Measurements from ENCODE around the gene DYNC1H1.
"Not testable (repeated sequence)": the region's sequence is repeated elsewhere in the genome, so short reads cannot be mapped to it uniquely, and the experiment has no call there.

DYNC1H1 gene

GRCh38 chr14:102080183-102081080 is 116.1 kb downstream of the DYNC1H1 start:
- Histone ChIP-seq H3K4me3 (no peak overlapping the region), H3K9me3 (ENCODE audit: low read depth, low read length) (no peaks in the 10 kb centered on the region), H3K27ac (peak overlapping the region; percentile 74), H3K36me3 (ENCODE audit: insufficient read depth, low read length) (peaks cover 71% of the 10 kb centered on the region), H3K9ac (ENCODE audit: insufficient read length) (no peak overlapping the region)
- no peak for DNase-seq (ENCODE audit: low read depth, low spot score)
- no peak for TF ChIP-seq EZH2 (IDR thresholded peaks at IDR 0.05)
- 0 out of 2 replicates have a peak, but pooled peaks have one; percentile 17 for TF ChIP-seq POLR2AphosphoS5 (IDR thresholded peaks at IDR 0.05; ENCODE audit: borderline replicate concordance, low read depth, low read length)

- Histone ChIP-seq H3K36me3 (ENCODE audit: insufficient read depth, low read length) (peaks cover 79% of the 10 kb centered on the region), H3K9ac (ENCODE audit: insufficient read length) (no peak overlapping the region), H3K9me3 (ENCODE audit: low read depth, low read length) (no peaks in the 10 kb centered on the region), H3K4me3 (no peak overlapping the region; the same call in 1 of the 2 replicates), H3K27ac (peak overlapping the region; percentile 63)
- TF ChIP-seq POLR2AphosphoS5 (IDR thresholded peaks at IDR 0.05; ENCODE audit: borderline replicate concordance, low read depth, low read length) (no peak), FOXP2 (optimal IDR thresholded peaks at IDR 0.05; ENCODE audit: control extremely low read depth, extremely low read length, insufficient read depth) (no peak), EZH2 (IDR thresholded peaks at IDR 0.05) (no peak)
- no peak for DNase-seq (ENCODE audit: low read depth, low spot score)
Measured at GRCh38 chr14:102081231-102082080, 117.1 kb downstream of the DYNC1H1 start.

- peaks cover 67% of the 10 kb centered on the region for H3K36me3 ChIP-seq (ENCODE audit: insufficient read depth, low read length)
- peak overlapping the region; percentile 63 for H3K27ac ChIP-seq
- not testable (repeated sequence) for H3K9me3 ChIP-seq (ENCODE audit: low read depth, low read length); DNase-seq (ENCODE audit: low read depth, low spot score)
- H3K9ac ChIP-seq (ENCODE audit: insufficient read length): peak overlapping the region; percentile 97
- peak overlapping the region; percentile 96 for H3K4me3 ChIP-seq
Measured at GRCh38 chr14:102084522-102084921, 120.1 kb downstream of the DYNC1H1 start.

- peaks cover 63% of the 10 kb centered on the region for H3K36me3 ChIP-seq (ENCODE audit: insufficient read depth, low read length)
- peak overlapping the region; percentile 97 for H3K9ac ChIP-seq (ENCODE audit: insufficient read length)
- no peak for TF ChIP-seq FOXP2 (optimal IDR thresholded peaks at IDR 0.05; ENCODE audit: control extremely low read depth, extremely low read length, insufficient read depth)
- TF ChIP-seq POLR2AphosphoS5 (IDR thresholded peaks at IDR 0.05; ENCODE audit: borderline replicate concordance, low read depth, low read length): no peak
- TF ChIP-seq EZH2 (IDR thresholded peaks at IDR 0.05): no peak
- no peak for DNase-seq (ENCODE audit: low read depth, low spot score)
- peak overlapping the region; percentile 96 for H3K4me3 ChIP-seq
- no peaks in the 10 kb centered on the region for H3K9me3 ChIP-seq (ENCODE audit: low read depth, low read length)
- H3K27ac ChIP-seq: peak overlapping the region; percentile 22; the same call in 1 of the 2 replicates
Measured at GRCh38 chr14:102084931-102085330, 120.6 kb downstream of the DYNC1H1 start.

- DNase-seq (ENCODE audit: low read depth, low spot score): no peak
- peak overlapping the region; percentile 91; the same call in 1 of the 2 replicates for H3K27ac ChIP-seq
- peaks cover 57% of the 10 kb centered on the region for H3K36me3 ChIP-seq (ENCODE audit: insufficient read depth, low read length)
- H3K4me3 ChIP-seq: peak overlapping the region; percentile 96
- TF ChIP-seq EZH2 (IDR thresholded peaks at IDR 0.05): no peak
- TF ChIP-seq FOXP2 (optimal IDR thresholded peaks at IDR 0.05; ENCODE audit: control extremely low read depth, extremely low read length, insufficient read depth): no peak
- TF ChIP-seq POLR2AphosphoS5 (IDR thresholded peaks at IDR 0.05; ENCODE audit: borderline replicate concordance, low read depth, low read length): no peak
- H3K9me3 ChIP-seq (ENCODE audit: low read depth, low read length): no peaks in the 10 kb centered on the region
- H3K9ac ChIP-seq (ENCODE audit: insufficient read length): peak overlapping the region; percentile 97
Measured at GRCh38 chr14:102085488-102085887, 121.1 kb downstream of the DYNC1H1 start.

GRCh38 chr14:102085948-102086708 is 121.8 kb downstream of the DYNC1H1 start:
- peaks cover 51% of the 10 kb centered on the region for H3K36me3 ChIP-seq (ENCODE audit: insufficient read depth, low read length)
- no peak for DNase-seq (ENCODE audit: low read depth, low spot score)
- TF ChIP-seq EZH2 (IDR thresholded peaks at IDR 0.05) (no peak), FOXP2 (optimal IDR thresholded peaks at IDR 0.05; ENCODE audit: control extremely low read depth, extremely low read length, insufficient read depth) (no peak), POLR2AphosphoS5 (IDR thresholded peaks at IDR 0.05; ENCODE audit: borderline replicate concordance, low read depth, low read length) (no peak)
- no peaks in the 10 kb centered on the region for H3K9me3 ChIP-seq (ENCODE audit: low read depth, low read length)
- H3K9ac ChIP-seq (ENCODE audit: insufficient read length): peak overlapping the region; percentile 97
- H3K27ac ChIP-seq: peak overlapping the region; percentile 91
- H3K4me3 ChIP-seq: peak overlapping the region; percentile 96

GRCh38 chr14:102086709-102086971 is 122.3 kb downstream of the DYNC1H1 start:
- Histone ChIP-seq H3K36me3 (ENCODE audit: insufficient read depth, low read length) (peaks cover 46% of the 10 kb centered on the region), H3K9me3 (ENCODE audit: low read depth, low read length) (no peaks in the 10 kb centered on the region), H3K27ac (peak overlapping the region; percentile 91), H3K9ac (ENCODE audit: insufficient read length) (peak overlapping the region; percentile 97), H3K4me3 (peak overlapping the region; percentile 96)
- DNase-seq (ENCODE audit: low read depth, low spot score): no peak
- no peak for TF ChIP-seq FOXP2 (optimal IDR thresholded peaks at IDR 0.05; ENCODE audit: control extremely low read depth, extremely low read length, insufficient read depth)
- no peak for TF ChIP-seq POLR2AphosphoS5 (IDR thresholded peaks at IDR 0.05; ENCODE audit: borderline replicate concordance, low read depth, low read length)

Data from SK-N-MC (cell line).